HG03469 (cell line): ENCODE results near the gene SOX8.

Experiments used
- ATAC-seq: cut with Tn5 transposase; IDR thresholded peaks from one replicate; pipeline ENCODE4 v1.9.1; 2021; ENCODE audit warnings: mild to moderate bottlenecking, moderate library complexity, moderate number of reproducible peaks; ENCODE audit not compliant: unreplicated experiment

SOX8 gene

GRCh38 chr16:986411-986810 lies 4.8 kb downstream of the SOX8 start:
- ATAC-seq: no peak

- ATAC-seq: no peak
These were observed 5.5 kb downstream of the SOX8 start for GRCh38 chr16:986925-987582.

GRCh38 chr16:987906-988305 lies 6.3 kb downstream of the SOX8 start:
- ATAC-seq: no peak

- ATAC-seq: no peak
These were observed 7.1 kb downstream of the SOX8 start for GRCh38 chr16:988471-989353.

GRCh38 chr16:989354-989814 lies 7.8 kb downstream of the SOX8 start:
- no peak for ATAC-seq

GRCh38 chr16:990516-991291 lies 9.1 kb downstream of the SOX8 start:
- ATAC-seq: no peak

- no peak for ATAC-seq
These were observed 9.8 kb downstream of the SOX8 start for GRCh38 chr16:991345-991744.

- ATAC-seq: no peak
These were observed 10.2 kb downstream of the SOX8 start for GRCh38 chr16:991773-992172.

GRCh38 chr16:993731-994130 lies 12.2 kb downstream of the SOX8 start:
- no peak for ATAC-seq

- ATAC-seq: no peak
These were observed 13.5 kb downstream of the SOX8 start for GRCh38 chr16:995087-995486.

GRCh38 chr16:995783-996182 lies 14.2 kb downstream of the SOX8 start:
- ATAC-seq: no peak

- no peak for ATAC-seq
These were observed 15.1 kb downstream of the SOX8 start for GRCh38 chr16:996681-997080.

- ATAC-seq: no peak
These were observed 16.0 kb downstream of the SOX8 start for GRCh38 chr16:997440-998051.

- ATAC-seq: no peak
These were observed 16.6 kb downstream of the SOX8 start for GRCh38 chr16:998211-998610.

GRCh38 chr16:998615-999014 lies 17.0 kb downstream of the SOX8 start:
- ATAC-seq: no peak

- ATAC-seq: no peak
These were observed 18.1 kb downstream of the SOX8 start for GRCh38 chr16:999677-1000076.

GRCh38 chr16:1000608-1001007 lies 19.0 kb downstream of the SOX8 start:
- no peak for ATAC-seq

GRCh38 chr16:1001096-1001495 lies 19.5 kb downstream of the SOX8 start:
- no peak for ATAC-seq

- ATAC-seq: no peak
These were observed 21.0 kb downstream of the SOX8 start for GRCh38 chr16:1002399-1003166.
